ENCODE measurements around the gene INTS3. TPM values are rescaled to one million over a fixed set of nuclear protein-coding genes. Genes with fewer than 3 reads are reported as not detected.

INTS3 gene
- total RNA-seq, 1 experiment from 2014 or later: 66.8 TPM

DNA sequence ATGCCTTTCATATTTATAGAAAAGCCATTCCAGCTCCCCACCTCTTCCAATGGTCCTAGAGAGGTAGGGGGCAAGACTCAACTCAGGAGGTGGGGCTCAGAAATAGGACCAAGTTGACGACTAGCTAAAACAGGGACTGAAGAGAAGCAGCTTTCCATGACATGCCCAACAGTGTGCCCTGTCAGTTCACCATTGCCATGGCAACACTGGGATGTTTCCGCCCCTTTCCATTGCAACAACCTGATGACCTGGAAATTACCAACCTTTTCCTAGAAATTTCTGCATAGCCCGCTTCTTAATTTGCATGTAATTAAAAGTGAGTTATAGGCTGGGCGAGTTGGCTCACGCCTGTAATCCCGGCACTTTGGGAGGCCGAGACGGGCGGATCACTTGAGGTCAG, 22.4 kb upstream of the INTS3 start:
- no peak overlapping the region for H3K4me3 Mint-ChIP-seq
- POLR2A ChIA-PET: no interaction called here
- H3K27me3 Mint-ChIP-seq (ENCODE audit: low read depth): no peaks in the 10 kb centered on the region
- CTCF ChIA-PET: interaction anchor here (0.6 to 1.6 kb wide), 5 partner anchors 23 to 1200 kb away, joined by 3 to 5 read pairs (median 3); partner anchors contain the start of genes INTS3 and NPR1
- ATAC-seq (no peak), DNase-seq (ENCODE audit: low spot score) (no peak)
- no peaks in the 10 kb centered on the region for H3K4me1 Mint-ChIP-seq
- H3K9me3 Mint-ChIP-seq: no peaks in the 10 kb centered on the region
- no peak overlapping the region for H3K27ac Mint-ChIP-seq
- TF ChIP-seq CREB1 (CRISPR knock-in tag; IDR thresholded peaks at IDR 0.05): no peak
- no peak for TF ChIP-seq ESRRA (CRISPR knock-in tag; IDR thresholded peaks at IDR 0.05; ENCODE audit: borderline replicate concordance)
- TF ChIP-seq TEAD4 (CRISPR knock-in tag; IDR thresholded peaks at IDR 0.05): no peak
- TF ChIP-seq ATF3 (CRISPR knock-in tag; conservative IDR thresholded peaks at IDR 0.05): no peak
- TF ChIP-seq FOXP4 (CRISPR knock-in tag; IDR thresholded peaks at IDR 0.05): no peak
- no peak for TF ChIP-seq ZMAT4 (CRISPR knock-in tag; IDR thresholded peaks at IDR 0.05)
- no peak for TF ChIP-seq TCF7 (CRISPR knock-in tag; IDR thresholded peaks at IDR 0.05; ENCODE audit: low read depth)
- TF ChIP-seq, protein P1, sequence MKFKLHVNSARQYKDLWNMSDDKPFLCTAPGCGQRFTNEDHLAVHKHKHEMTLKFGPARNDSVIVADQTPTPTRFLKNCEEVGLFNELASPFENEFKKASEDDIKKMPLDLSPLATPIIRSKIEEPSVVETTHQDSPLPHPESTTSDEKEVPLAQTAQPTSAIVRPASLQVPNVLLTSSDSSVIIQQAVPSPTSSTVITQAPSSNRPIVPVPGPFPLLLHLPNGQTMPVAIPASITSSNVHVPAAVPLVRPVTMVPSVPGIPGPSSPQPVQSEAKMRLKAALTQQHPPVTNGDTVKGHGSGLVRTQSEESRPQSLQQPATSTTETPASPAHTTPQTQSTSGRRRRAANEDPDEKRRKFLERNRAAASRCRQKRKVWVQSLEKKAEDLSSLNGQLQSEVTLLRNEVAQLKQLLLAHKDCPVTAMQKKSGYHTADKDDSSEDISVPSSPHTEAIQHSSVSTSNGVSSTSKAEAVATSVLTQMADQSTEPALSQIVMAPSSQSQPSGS (CRISPR knock-in tag; IDR thresholded peaks at IDR 0.05; ENCODE audit: borderline replicate concordance, low read depth): no peak
- TF ChIP-seq USF2 (CRISPR knock-in tag; IDR thresholded peaks at IDR 0.05): no peak
- TF ChIP-seq, protein P2, sequence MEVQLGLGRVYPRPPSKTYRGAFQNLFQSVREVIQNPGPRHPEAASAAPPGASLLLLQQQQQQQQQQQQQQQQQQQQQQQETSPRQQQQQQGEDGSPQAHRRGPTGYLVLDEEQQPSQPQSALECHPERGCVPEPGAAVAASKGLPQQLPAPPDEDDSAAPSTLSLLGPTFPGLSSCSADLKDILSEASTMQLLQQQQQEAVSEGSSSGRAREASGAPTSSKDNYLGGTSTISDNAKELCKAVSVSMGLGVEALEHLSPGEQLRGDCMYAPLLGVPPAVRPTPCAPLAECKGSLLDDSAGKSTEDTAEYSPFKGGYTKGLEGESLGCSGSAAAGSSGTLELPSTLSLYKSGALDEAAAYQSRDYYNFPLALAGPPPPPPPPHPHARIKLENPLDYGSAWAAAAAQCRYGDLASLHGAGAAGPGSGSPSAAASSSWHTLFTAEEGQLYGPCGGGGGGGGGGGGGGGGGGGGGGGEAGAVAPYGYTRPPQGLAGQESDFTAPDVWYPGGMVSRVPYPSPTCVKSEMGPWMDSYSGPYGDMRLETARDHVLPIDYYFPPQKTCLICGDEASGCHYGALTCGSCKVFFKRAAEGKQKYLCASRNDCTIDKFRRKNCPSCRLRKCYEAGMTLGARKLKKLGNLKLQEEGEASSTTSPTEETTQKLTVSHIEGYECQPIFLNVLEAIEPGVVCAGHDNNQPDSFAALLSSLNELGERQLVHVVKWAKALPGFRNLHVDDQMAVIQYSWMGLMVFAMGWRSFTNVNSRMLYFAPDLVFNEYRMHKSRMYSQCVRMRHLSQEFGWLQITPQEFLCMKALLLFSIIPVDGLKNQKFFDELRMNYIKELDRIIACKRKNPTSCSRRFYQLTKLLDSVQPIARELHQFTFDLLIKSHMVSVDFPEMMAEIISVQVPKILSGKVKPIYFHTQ (CRISPR knock-in tag; IDR thresholded peaks at IDR 0.05): no peak
- no peak for TF ChIP-seq SMAD3 (CRISPR knock-in tag; IDR thresholded peaks at IDR 0.05; ENCODE audit: borderline replicate concordance)
- no peak for TF ChIP-seq RORB (CRISPR knock-in tag; IDR thresholded peaks at IDR 0.05)
- TF ChIP-seq ZNF317 (CRISPR knock-in tag; IDR thresholded peaks at IDR 0.05; ENCODE audit: borderline replicate concordance, low read depth): no peak
- TF ChIP-seq ZNF138 (CRISPR knock-in tag; conservative IDR thresholded peaks at IDR 0.05): no peak
- TF ChIP-seq ELF4 (CRISPR knock-in tag; IDR thresholded peaks at IDR 0.05; ENCODE audit: low read depth): no peak
- TF ChIP-seq PRRX2 (CRISPR knock-in tag; IDR thresholded peaks at IDR 0.05): no peak
- TF ChIP-seq CBFB (CRISPR knock-in tag; IDR thresholded peaks at IDR 0.05; ENCODE audit: low read depth): no peak
- no peak for TF ChIP-seq ZNF219 (CRISPR knock-in tag; IDR thresholded peaks at IDR 0.05; ENCODE audit: borderline replicate concordance)
- no peak for TF ChIP-seq ERG (CRISPR knock-in tag; IDR thresholded peaks at IDR 0.05)
- H3K36me3 Mint-ChIP-seq: no peaks in the 10 kb centered on the region
